Hepatocyte (in vitro differentiated cells): ENCODE results near the gene ARSA. TPM values are rescaled to one million over a fixed set of nuclear protein-coding genes. Genes with fewer than 3 reads are reported as not detected.
"Not testable (repeated sequence)": the region's sequence is repeated elsewhere in the genome, so short reads cannot be mapped to it uniquely, and the experiment has no call there.

Experiments
- DNase-seq: peaks from one replicate; pipeline ENCODE4 v3.0.0-alpha.2; 2016; ENCODE audit warnings: low spot score
- H2AFZ ChIP-seq: fragments of 200-600 bp; sonication (generic); 2 replicates; pipeline ENCODE4 v1.6.0; 2016; ENCODE audit warnings: antibody characterized with exemption, mild to moderate bottlenecking
- H3K27ac ChIP-seq: fragments of 200-600 bp; sonication (generic); 2 replicates; pipeline ENCODE4 v1.5.1; 2016; ENCODE audit warnings: mild to moderate bottlenecking
- H3K27me3 ChIP-seq: fragments of 200-600 bp; sonication (generic); 2 replicates; pipeline ENCODE4 v1.6.1; 2016
- H3K36me3 ChIP-seq: fragments of 200-600 bp; sonication (generic); replicated peaks from 2 replicates; pipeline ENCODE4 v1.5.1; 2016; ENCODE audit warnings: low read depth; ENCODE audit not compliant: insufficient read depth
- H3K4me1 ChIP-seq: fragments of 200-600 bp; sonication (generic); 2 replicates; pipeline ENCODE4 v1.5.1; 2016; ENCODE audit warnings: mild to moderate bottlenecking, moderate library complexity; ENCODE audit not compliant: insufficient read depth
- H3K4me2 ChIP-seq: fragments of 200-600 bp; sonication (generic); 2 replicates; pipeline ENCODE4 v1.6.0; 2016
- H3K4me3 ChIP-seq: fragments of 200-600 bp; sonication (generic); 2 replicates; pipeline ENCODE4 v1.5.1; 2016; ENCODE audit warnings: mild to moderate bottlenecking
- H3K79me2 ChIP-seq: fragments of 200-600 bp; sonication (generic); 2 replicates; pipeline ENCODE4 v1.6.0; 2017; ENCODE audit warnings: mild to moderate bottlenecking
- H3K9me2 ChIP-seq: fragments of 200-600 bp; sonication (generic); replicated peaks from 2 replicates; pipeline ENCODE4 v1.6.0; 2017; ENCODE audit warnings: mild to moderate bottlenecking; ENCODE audit not compliant: insufficient read depth
- H3K9me3 ChIP-seq: fragments of 200-600 bp; sonication (generic); 2 replicates; pipeline ENCODE4 v1.5.1; 2016; ENCODE audit warnings: low read depth, mild to moderate bottlenecking
- H4K20me1 ChIP-seq: fragments of 200-600 bp; sonication (generic); 2 replicates; pipeline ENCODE4 v1.6.0; 2016; ENCODE audit warnings: mild to moderate bottlenecking; ENCODE audit not compliant: insufficient read depth, poor library complexity, severe bottlenecking
- CTCF ChIP-seq: fragments of 200-600 bp; sonication (generic); IDR thresholded peaks from 2 replicates; pipeline ENCODE4 v1.5.1; 2016; ENCODE audit warnings: antibody characterized with exemption, mild to moderate bottlenecking; ENCODE audit not compliant: poor library complexity
- EZH2 ChIP-seq: fragments of 200-600 bp; sonication (generic); IDR thresholded peaks from 2 replicates; pipeline ENCODE4 v1.6.1; 2016; ENCODE audit warnings: antibody characterized with exemption, mild to moderate bottlenecking, borderline replicate concordance
- EZH2phosphoT487 ChIP-seq: fragments of 200-600 bp; sonication (generic); IDR thresholded peaks from one replicate; pipeline ENCODE4 v1.6.1; 2018; ENCODE audit warnings: antibody characterized with exemption, mild to moderate bottlenecking, low read depth, moderate library complexity; ENCODE audit not compliant: unreplicated experiment, severe bottlenecking
- WGBS: methylation state at CpG from one replicate; pipeline ENCODE4 v1.1.6; 2016; ENCODE audit warnings: low lambda C conversion rate; ENCODE audit errors: missing lambda C conversion rate; 5-methylcytosine and 5-hydroxymethylcytosine counted together
- polyA plus RNA-seq: library from polyadenylated mRNA; unstranded; fragments of >200 nt; fragmentation: Nextera tagmentation; extraction: Ambion mirVana; gene quantifications from 2 replicates; pipeline ENCODE4 v1.2.1, GENCODE V29; 2016
- total RNA-seq: library from RNA; depleted of rRNA; stranded (reverse); fragments of >200 nt; gene quantifications from 2 replicates; pipeline ENCODE4 v1.2.3, GENCODE V29; 2014

The ARSA gene
- total and polyA plus RNA-seq, 2 experiments from 2014 or later = 20.6 to 31.3 TPM

DNA sequence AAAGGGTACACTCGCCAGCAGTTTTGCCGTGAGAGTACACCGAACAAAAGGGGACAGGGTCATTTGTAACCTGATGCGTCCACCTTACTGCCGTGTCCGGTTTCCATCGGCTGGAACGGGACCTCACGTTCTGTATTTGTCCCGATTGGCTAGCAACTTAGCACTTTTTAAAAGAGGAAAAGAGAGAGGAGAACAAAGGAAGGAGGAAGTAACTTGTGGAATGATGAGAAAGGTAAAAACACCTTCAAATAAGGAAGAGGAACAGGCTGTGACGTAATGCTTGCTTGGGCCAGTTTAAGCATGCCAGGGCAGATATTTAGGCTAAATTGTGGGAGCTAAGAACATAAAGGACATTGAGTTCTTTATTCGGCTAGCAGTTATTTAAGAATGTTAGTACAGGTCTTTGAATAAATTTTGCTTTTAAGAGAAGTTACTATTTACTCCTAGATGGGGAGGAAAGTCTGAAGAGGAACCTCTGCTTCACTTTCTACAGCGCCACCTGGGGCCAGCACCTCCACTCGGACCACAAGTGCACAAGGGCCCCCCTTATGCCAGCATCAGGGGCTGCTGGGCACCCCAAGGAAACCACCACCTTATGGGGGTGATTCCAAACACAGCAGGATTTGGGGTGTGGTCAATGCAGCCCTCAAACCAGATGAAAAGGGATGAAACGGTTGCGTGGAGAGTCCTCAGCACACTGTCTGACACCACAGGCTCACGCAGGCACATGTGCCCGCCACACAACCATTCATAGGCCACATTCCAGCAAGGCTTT lies 5.8 kb downstream of the ARSA start:
- Histone ChIP-seq H3K9me2 (no peaks in the 10 kb centered on the region), H3K9me3 (no peaks in the 10 kb centered on the region), H3K36me3 (no peaks in the 10 kb centered on the region), H3K79me2 (no peaks in the 10 kb centered on the region), H3K4me2 (peak overlapping the region; percentile 67), H3K27me3 (no peaks in the 10 kb centered on the region), H4K20me1 (no peaks in the 10 kb centered on the region), H2AFZ (no peak overlapping the region), H3K4me3 (no peak overlapping the region), H3K27ac (no peak overlapping the region), H3K4me1 (no peaks in the 10 kb centered on the region)
- 52% methylated on average over 18 of the region's 18 CpGs for WGBS
- TF ChIP-seq EZH2 = no peak
- TF ChIP-seq EZH2phosphoT487 = no peak
- peak; percentile 16 for TF ChIP-seq CTCF
- no peak for DNase-seq

- Histone ChIP-seq H3K36me3 (no peaks in the 10 kb centered on the region), H4K20me1 (no peaks in the 10 kb centered on the region), H3K27ac (no peak overlapping the region), H3K79me2 (no peaks in the 10 kb centered on the region), H3K9me3 (no peaks in the 10 kb centered on the region), H3K4me1 (no peaks in the 10 kb centered on the region), H2AFZ (no peak overlapping the region), H3K27me3 (no peaks in the 10 kb centered on the region), H3K4me2 (peak overlapping the region; percentile 67), H3K4me3 (no peak overlapping the region), H3K9me2 (no peaks in the 10 kb centered on the region)
- DNase-seq = no peak
- WGBS = 59% methylated on average over 10 of the region's 10 CpGs
- no peak for TF ChIP-seq EZH2phosphoT487
- TF ChIP-seq EZH2 = no peak
- TF ChIP-seq CTCF = no peak
These were observed 6.5 kb downstream of the ARSA start for GRCh38 chr22:50621356-50621880.

- Histone ChIP-seq H3K4me1 (no peaks in the 10 kb centered on the region), H3K4me2 (peak overlapping the region; percentile 87), H3K27ac (no peak overlapping the region), H2AFZ (no peak overlapping the region), H3K9me2 (no peaks in the 10 kb centered on the region), H3K27me3 (no peaks in the 10 kb centered on the region), H3K4me3 (no peak overlapping the region), H4K20me1 (no peaks in the 10 kb centered on the region), H3K36me3 (no peaks in the 10 kb centered on the region), H3K9me3 (no peaks in the 10 kb centered on the region), H3K79me2 (no peaks in the 10 kb centered on the region)
- 48% methylated on average over 25 of the region's 25 CpGs for WGBS
- no peak for TF ChIP-seq EZH2
- TF ChIP-seq CTCF = no peak
- no peak for TF ChIP-seq EZH2phosphoT487
- DNase-seq = no peak
These were observed 7.2 kb downstream of the ARSA start for GRCh38 chr22:50620593-50621355.

DNA sequence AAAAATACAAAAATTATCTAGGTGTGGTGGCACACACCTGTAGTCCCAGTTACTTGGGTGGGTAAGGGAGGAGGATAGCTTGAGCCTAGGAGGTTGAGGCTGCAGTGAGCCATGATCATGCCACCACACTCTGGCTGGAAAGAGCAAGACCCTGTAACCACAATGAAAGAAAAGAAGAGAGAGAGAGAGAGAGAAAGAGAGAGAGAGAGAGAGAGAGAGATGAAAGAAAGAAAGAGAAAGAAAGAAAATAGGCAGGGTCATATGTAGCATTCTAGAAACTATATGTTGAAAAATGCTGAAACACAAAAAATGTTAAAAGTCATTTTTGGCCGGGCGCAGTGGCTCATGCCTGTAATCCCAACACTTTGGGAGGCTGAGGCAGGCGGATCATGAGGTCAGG lies 13.7 kb downstream of the ARSA start:
- 67% methylated on average over 3 of the region's 3 CpGs for WGBS
- not testable (repeated sequence) for H3K36me3 ChIP-seq, H3K79me2 ChIP-seq, H3K4me1 ChIP-seq, H2AFZ ChIP-seq, H3K9me3 ChIP-seq, H3K27ac ChIP-seq, H4K20me1 ChIP-seq, DNase-seq, H3K4me2 ChIP-seq, H3K4me3 ChIP-seq, H3K9me2 ChIP-seq, H3K27me3 ChIP-seq
